Bronchial epithelial cell (primary cell): ENCODE measurements around the gene MAD2L2. TPM values are rescaled to one million over a fixed set of nuclear protein-coding genes. Genes with fewer than 3 reads are reported as not detected.
"Not testable (repeated sequence)": the region's sequence is repeated elsewhere in the genome, so short reads cannot be mapped to it uniquely, and the experiment has no call there.

ENCODE experiments used
- DNase-seq: peaks from one replicate; pipeline ENCODE4 v3.0.0-alpha.2; 2010; ENCODE audit warnings: low read depth
- FAIRE-seq: peaks from 2 replicates; lab custom pipeline; 2011; peaks lifted over from hg19 to GRCh38; lab: Jason Lieb, UNC
- H3K27me3 ChIP-seq: 2 replicates; pipeline ENCODE4 v1.5.1; 2011; ENCODE audit warnings: low read length; ENCODE audit not compliant: control insufficient read depth, insufficient read depth
- H3K36me3 ChIP-seq: 2 replicates; pipeline ENCODE4 v1.5.1; 2011; ENCODE audit warnings: low read length; ENCODE audit not compliant: control insufficient read depth, insufficient read depth
- H3K4me3 ChIP-seq: 2 replicates; pipeline ENCODE4 v1.5.1; 2011; ENCODE audit warnings: mild to moderate bottlenecking, low read depth, low read length, control low read depth
- CTCF ChIP-seq: IDR thresholded peaks from 2 replicates; pipeline ENCODE4 v1.5.1; 2011; ENCODE audit warnings: mild to moderate bottlenecking, moderate library complexity, low read length, control low read depth, inconsistent platforms; ENCODE audit not compliant: insufficient read depth, severe bottlenecking
- total RNA-seq: library from RNA; depleted of rRNA; stranded (reverse); fragments of >200 nt; gene quantifications from 2 replicates; pipeline ENCODE4 v1.2.1, GENCODE V29; 2014

MAD2L2 gene
- total RNA-seq, 1 donor from 2014 or later: 44.5 TPM

- no peak overlapping the region for H3K4me3 ChIP-seq
- FAIRE-seq (no peak), DNase-seq (peak; percentile 57)
- H3K27me3 ChIP-seq: no peaks in the 10 kb centered on the region
- TF ChIP-seq CTCF: peak; percentile 79
- peaks cover 1% of the 10 kb centered on the region for H3K36me3 ChIP-seq
These were observed 35.2 kb downstream of the MAD2L2 start for GRCh38 chr1:11645670-11646265.

- H3K4me3 ChIP-seq: no peak overlapping the region
- peaks cover 1% of the 10 kb centered on the region for H3K36me3 ChIP-seq
- no peak for TF ChIP-seq CTCF
- FAIRE-seq (no peak), DNase-seq (no peak)
- no peaks in the 10 kb centered on the region for H3K27me3 ChIP-seq
These were observed 35.7 kb downstream of the MAD2L2 start for GRCh38 chr1:11645270-11645669.

DNA sequence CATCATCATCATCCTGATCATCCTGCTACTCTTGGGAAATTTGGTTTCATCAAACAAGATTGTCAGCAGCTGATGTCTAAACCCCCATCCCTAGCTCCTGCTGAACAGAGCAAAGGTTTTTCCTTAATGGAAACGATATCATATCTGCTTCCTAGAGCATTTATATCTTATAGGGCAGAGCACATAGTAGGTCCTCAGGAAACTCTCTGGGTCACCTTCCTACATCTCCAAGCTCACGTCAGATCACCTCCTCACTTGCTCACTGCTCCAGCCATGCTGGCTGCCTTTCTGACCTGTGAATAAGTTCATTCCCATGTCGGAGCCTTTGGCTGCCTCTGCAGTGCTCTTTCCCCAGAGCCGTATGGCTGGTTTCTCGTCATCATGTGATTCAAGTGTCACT is 37.2 kb downstream of the MAD2L2 start:
- FAIRE-seq (no peak), DNase-seq (no peak)
- Histone ChIP-seq H3K4me3 (no peak overlapping the region), H3K27me3 (no peaks in the 10 kb centered on the region), H3K36me3 (peaks cover 1% of the 10 kb centered on the region)
- no peak for TF ChIP-seq CTCF

DNA sequence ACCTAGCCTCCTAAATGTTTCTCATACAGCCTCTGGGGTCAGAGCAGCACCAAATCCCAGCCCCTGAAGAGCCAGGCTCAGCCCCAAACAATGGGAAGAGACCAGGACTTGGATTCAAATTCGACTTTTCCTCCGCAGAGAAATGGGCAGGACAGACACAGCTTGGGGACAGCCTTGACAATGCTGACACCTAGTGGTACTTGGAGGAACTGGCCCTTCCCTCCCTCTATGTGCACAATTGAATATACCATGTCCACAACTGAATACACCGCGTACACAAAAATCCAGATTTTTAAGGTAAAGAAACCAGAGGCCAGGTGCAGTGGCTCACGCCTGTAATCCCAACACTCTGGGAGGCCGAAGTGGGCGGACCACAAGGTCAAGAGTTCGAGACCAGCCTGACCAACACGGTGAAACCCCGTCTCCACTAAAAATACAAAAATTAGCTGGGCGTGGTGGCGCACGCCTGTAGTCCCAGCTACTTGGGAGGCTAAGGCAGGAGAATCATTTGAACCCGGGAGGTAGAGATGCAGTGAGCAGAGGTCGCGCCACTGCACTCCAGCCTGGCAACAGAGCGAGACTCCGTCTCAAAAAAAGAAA is 38.4 kb downstream of the MAD2L2 start:
- not testable (repeated sequence) for H3K27me3 ChIP-seq, H3K4me3 ChIP-seq, H3K36me3 ChIP-seq
- DNase-seq (peak; percentile 47), FAIRE-seq (peak; percentile 86)
- peak; percentile 96 for TF ChIP-seq CTCF

- Histone ChIP-seq H3K36me3 (no peaks in the 10 kb centered on the region), H3K27me3 (no peaks in the 10 kb centered on the region), H3K4me3 (no peak overlapping the region)
- peak; percentile 7 for FAIRE-seq
- DNase-seq: no peak
- no peak for TF ChIP-seq CTCF
These were observed 39.1 kb downstream of the MAD2L2 start for GRCh38 chr1:11641776-11642305.
